Suppressor macrophage treated with lipopolysaccharide for 1 hour (primary cell): ENCODE data around the gene CSGALNACT2.
A peak's percentile ranks its signal among the peaks of the same experiment; 100 is the strongest.

ENCODE experiments used
- DNase-seq, 3 donors: peaks; one replicate each; pipeline ENCODE4 v3.0.0-alpha.2; 2020 to 2022

Gene CSGALNACT2

GRCh38 chr10:43190775-43191174 lies 52.5 kb downstream of the CSGALNACT2 start:
- DNase-seq: no peak

- DNase-seq: no peak
Observed at GRCh38 chr10:43192884-43193283, 54.6 kb downstream of the CSGALNACT2 start.

DNA sequence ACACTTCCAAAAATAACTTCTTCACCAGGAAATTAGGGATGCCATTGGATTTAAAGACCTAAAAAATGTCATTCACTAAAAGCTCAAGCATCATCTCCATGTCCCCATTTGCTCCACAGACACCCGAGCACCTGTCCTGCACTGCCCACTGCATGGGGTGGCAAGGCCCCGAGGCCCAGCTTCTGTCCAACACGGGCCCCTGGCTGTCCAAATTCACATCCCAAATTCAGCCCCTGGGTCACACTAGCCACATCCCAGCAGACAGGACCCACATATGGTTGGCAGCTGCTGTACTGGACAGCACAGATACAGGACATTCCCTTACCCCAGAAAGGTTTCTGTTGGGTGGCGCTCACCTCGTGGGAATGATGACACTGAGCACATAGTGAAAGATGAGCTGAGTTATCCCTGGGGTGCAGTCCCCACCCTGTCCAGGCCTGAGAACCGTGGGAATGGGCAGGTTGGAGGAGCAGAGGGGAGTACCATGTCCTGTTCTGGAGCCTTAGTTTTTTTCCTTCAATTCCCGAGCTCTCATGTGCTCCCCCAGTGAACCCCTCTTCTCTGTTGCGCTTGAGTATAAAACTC lies 55.3 kb downstream of the CSGALNACT2 start:
- DNase-seq: no peak

- DNase-seq: no peak
Observed at GRCh38 chr10:43194266-43194665, 56.0 kb downstream of the CSGALNACT2 start.

DNA sequence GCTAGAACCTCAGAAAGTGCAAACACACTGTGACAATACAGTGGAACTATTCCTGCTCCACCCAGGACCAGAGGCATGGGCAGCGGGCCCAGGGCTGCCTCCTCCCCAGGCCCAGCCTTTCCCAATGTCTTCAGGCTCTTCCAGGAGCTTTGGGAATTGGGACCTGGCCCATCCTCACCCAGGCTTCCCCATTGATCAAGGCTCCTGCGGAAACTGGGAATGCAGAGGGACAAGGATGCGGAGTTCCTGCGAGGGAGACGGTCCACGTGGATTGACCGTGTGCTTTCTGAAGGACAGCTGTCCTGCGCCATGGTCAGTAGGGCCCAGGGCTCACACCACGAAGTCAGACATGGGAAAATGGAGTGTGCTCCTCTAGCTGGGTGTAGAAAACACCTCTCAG lies 56.6 kb downstream of the CSGALNACT2 start:
- DNase-seq: no peak

GRCh38 chr10:43195557-43195956 lies 57.3 kb downstream of the CSGALNACT2 start:
- no peak for DNase-seq

- DNase-seq: no peak
Observed at GRCh38 chr10:43196131-43196980, 58.1 kb downstream of the CSGALNACT2 start.

DNA sequence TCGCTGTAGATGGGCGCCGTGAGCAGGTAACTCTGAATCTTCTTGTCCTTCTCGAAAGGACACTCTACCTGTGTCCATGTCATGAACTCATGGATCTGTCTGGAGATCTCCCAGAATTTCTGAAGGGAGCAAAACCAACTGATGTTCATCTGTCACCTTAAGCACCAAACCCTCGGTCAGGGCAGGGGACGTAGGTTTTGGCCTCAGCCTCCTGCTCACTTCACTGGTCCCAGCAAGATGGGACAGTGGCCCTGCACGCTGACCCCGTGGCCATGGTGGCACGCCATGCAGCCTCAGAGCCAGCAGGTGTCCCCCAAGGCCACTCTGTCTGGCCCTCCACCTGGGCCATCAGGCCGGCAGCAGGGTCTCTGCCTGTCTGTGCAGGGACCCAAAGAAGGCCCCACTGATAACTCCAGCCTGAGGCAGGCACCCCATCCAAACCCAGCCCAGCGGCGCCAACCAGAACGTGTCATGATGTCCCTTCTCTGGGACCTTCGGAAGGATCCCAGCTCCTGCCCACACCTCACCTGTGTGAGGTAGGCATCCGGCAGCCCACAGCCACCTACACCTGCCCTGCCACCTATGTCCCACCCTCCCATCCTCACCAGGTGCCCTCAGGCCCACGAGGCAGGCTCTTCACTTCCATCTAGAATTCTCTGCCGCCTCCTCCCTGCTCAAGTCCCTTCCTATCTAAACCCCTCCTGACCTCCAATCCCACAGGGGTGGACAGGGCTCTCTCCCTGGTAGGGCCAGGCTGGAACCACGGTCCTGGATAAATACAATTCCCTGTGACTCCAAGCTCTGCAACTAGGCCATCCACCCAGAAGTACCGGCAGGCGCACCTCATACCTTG lies 59.0 kb downstream of the CSGALNACT2 start:
- no peak for DNase-seq

DNA sequence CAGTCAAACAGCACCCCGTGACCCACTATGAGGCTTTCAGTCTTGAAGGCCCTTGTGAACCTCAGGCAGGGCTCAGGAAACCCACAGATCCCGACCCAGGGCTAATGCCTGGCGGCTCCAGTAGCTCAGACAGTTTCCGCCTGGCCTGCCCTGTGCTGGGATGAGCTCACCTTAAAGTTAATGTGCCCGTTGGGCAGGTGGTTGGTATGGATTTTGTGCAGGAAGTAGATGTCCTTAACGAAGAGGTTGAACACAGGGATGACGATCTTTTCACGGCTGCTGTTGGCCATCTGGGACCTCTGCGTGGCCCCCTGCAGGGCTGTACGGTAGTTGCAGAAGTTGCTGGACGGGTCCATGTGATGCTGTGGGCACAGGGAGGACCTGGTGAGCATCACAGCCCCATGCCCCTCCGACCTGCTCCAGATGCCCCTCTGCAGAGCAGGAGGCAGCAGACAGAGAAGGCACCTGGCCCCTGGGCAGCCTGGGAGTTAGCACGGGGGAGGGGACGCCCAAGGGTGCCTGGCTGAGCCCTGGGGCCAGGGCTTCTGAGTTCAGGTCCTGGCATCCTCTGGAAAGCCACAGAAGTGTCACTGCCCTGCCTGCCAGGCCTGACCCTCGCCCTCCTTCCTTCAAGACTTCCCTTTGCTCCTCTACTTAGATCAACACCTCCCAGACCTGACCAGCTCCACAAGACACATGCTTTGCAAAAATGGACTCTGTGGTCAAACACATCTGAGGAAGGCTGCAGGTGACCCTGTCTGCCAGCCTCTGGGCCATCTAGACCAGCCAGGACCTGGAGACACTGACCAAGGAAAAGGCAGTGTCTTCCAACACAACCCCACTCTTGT lies 59.8 kb downstream of the CSGALNACT2 start:
- peak; percentile 43 to 68 (median 65) for DNase-seq

- DNase-seq: no peak
Observed at GRCh38 chr10:43198682-43199005, 60.4 kb downstream of the CSGALNACT2 start.

DNA sequence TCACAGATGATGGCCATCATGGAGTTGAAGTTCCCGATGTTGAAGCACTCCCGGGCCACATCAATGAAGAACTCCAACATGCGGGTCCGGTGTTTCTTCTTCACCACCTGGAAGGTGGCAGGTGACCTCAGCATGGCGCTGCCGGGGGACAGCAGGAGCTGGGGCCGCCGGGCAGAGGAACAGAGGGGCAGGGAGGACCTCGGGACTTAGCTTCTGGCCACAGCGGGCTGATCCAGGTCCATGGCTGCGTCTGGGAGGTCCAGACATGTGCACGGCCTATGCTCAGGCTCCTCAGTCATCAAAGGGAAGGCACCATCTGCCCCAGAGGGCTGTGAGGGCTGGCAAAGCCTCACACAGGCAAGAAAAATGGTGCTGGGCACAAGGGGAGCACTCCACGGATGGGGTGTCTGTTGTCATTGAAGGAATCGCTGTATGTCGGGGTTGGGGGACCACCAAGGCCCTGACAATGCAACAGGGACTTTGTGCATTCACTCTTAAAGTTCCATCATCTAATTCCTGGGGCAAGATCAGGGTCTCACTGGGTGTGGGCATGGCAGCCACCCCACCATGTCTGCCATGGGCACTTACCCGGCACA lies 60.9 kb downstream of the CSGALNACT2 start:
- no peak for DNase-seq

DNA sequence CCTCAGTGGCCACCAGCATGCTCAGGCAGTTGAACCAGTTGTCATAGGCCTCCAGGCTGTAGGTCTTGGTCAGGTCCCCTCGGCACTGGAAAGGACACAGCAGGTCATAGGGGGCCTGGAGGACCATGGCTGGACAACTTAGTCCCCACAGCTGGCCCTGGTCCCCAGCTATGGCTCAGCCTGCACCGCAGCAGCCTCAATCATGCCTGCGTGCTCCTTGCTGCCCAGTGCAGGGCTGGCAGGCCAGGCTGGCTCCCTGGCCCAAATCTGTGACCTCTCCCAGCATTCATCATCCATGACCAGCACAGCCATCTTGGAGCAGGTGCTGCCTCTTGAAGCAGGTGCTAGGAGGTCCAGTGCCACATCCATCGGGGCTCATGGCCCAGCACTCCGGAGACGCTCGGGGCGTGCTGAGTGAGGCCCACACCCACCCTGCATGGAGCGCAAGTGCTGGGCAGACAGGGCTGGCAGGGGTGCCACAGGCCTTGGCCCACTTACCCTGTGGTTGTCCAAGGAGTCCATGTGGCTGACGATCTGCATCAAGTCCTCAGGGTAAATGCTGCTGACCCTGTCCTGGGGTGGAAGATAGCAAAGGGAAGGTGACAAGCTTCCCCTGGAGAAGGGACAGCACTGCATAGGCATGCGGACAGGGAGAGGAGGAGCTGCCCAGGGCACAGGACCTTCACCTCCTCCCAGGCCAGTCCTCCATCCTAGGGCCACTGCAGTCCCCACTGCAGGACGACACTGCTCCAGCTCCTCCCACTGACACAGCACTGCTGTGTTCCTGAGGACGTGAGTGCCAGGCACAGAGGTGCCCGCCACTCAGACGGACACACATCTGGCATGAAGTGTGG lies 61.7 kb downstream of the CSGALNACT2 start:
- DNase-seq: no peak

GRCh38 chr10:43200538-43201390 lies 62.5 kb downstream of the CSGALNACT2 start:
- no peak for DNase-seq

DNA sequence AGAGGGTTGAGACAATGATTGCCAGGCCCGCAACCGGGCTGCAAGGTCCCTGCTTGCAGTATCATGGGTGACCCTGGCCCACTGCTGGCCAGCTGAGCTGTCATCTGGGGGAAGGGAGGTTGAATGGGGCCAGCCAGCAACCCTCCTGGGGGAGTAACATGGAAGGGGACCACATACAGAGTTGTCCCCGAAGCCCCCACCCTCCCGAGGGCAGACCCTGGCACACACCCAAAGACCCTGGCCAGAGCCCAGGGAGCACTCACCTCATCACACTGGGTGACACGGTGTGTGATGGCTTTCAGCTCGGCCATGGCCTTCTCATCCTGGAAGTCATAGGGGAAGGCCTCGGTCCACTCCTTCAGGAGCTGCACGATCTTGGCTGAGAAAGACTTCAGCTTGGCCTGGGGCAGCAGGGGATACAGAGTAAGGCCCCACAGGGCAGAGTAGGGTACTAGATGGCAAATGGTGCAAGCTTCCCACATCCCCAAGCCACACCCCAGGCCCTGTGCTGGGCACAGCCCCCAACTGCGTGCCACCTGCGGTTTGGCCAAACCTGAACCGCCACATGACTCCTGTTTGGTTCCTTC lies 63.4 kb downstream of the CSGALNACT2 start:
- DNase-seq: no peak

DNA sequence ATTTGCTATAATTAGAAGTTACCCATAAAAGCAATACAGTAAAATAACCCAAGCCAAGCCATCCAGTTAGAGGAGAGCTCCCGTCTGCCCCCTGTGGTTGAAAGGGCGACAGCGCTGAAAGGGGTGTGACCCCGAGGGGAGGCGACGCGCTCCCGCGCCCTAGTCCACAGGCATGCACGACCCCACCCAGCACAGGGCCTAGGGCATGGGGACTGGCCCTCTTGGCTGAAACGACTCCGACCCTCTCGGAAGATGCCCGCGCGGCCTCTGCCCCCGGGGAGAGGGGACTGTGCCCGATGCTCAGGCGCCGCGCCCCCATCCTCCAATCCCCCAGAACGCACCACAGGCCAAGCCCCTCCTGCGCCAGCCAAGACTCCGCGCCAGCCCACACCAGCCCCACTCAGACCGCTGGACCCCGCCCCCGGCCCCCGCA lies 64.0 kb downstream of the CSGALNACT2 start:
- peak; percentile 49 to 77 (median 67) for DNase-seq

DNA sequence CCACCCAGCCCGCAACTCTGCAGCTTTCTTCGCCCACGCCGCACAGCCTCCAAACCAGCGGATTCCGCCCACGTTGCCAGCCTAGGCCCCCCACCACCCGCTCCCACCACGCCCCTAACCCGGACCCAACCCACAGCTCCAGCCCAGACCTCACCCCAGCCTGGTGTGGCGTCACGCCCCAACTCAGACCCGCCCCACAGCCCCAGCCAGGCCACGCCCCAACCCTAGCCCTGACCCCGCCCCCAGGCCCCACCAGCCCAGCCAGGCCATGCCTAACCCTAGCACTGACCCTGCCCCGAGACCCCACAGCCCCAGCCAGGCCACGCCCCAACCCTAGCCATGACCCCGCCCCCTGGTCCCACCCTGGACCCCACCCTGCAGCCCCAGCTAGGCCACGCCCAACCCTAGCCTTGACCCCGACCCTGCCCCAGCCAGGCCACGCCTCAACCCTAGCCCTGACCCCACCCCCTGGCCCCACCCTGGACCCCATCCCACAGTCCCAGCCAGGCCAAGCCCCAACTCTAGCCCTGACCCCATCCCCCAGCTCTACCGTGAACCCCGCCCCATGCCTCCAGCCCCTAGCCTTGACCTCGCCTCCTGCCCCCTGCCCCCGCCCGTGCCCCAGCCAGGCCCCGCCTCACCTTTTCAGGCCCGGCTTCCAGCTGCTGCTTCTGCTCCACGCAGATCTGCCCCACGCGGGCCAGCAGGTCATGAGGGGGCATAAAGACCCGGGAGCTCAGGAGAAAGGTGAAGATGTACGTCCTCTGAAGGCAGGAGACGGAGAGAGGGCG lies 64.6 kb downstream of the CSGALNACT2 start:
- DNase-seq: peak; percentile 29 to 68 (median 51)

- DNase-seq: peak in 2 of 3 donors; percentile 31 to 49
Observed at GRCh38 chr10:43203448-43204041, 65.3 kb downstream of the CSGALNACT2 start.
